Dendritic cell treated with granulocyte-macrophage colony-stimulating factor and Interleukin-4, amounts not matched to agents 40 ng/mL and 50 ng/mL, for 4 days (primary cell): Measurements from ENCODE around the gene TMEM244.
"Not testable (repeated sequence)": the region's sequence is repeated elsewhere in the genome, so short reads cannot be mapped to it uniquely, and the experiment has no call there.

ENCODE experiments used
- H3K27ac Mint-ChIP-seq: one replicate; pipeline ENCODE4 v1.8.0; 2022; ENCODE audit warnings: mild to moderate bottlenecking, mixed read lengths
- H3K27me3 Mint-ChIP-seq: one replicate; pipeline ENCODE4 v1.8.0; 2022; ENCODE audit warnings: mild to moderate bottlenecking, mixed read lengths
- H3K36me3 Mint-ChIP-seq: one replicate; pipeline ENCODE4 v1.8.0; 2022; ENCODE audit warnings: low read depth, mixed read lengths
- H3K4me1 Mint-ChIP-seq: one replicate; pipeline ENCODE4 v1.8.0; 2022; ENCODE audit warnings: low read depth, mixed read lengths
- H3K4me3 Mint-ChIP-seq: one replicate; pipeline ENCODE4 v1.8.0; 2022; ENCODE audit warnings: mild to moderate bottlenecking, moderate library complexity, mixed read lengths
- H3K9me3 Mint-ChIP-seq: one replicate; pipeline ENCODE4 v1.8.0; 2022; ENCODE audit warnings: mixed read lengths
- intact Hi-C: fragments of 100-400 bp; cut with micrococcal nuclease; formaldehyde crosslinking; loops from one replicate; pipeline ENCODE4 v1.15.0; 2022

Gene TMEM244

DNA sequence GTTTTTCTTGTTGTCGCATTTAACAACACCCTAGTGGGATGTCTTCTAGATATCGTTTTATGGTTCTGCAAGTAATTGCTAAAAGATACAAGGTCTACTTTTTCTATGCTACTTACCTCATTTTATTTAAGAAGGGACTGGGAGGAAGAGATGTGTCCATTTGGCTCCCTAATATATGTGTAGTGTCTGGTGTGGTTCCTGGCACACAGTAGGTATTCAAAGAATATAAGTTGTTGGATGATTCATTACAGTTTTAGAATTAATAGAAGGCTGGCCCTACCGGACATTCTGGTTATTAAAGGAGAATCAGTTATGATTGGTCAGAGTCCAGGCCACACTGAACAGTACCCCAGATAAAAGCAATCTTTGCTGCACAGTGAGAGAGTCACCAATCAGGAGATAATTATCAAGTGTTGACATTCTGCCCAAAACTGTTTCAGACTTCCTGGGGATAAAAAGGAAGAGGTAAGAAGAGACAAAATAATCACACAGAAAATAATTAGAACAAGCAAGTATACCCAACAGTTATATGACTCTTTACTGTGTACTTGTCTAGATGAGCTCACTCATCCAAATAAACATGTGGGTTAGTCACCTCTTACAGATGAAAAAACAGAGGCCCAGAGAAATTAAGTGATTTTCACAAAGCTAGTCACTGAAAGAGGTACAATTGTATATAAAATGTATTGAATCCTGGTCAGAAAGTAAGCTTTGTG is 7.0 kb downstream of the TMEM244 start:
- intact Hi-C loops, result no loop called here
- Mint-ChIP-seq H3K9me3 (no peaks in the 10 kb centered on the region), H3K4me3 (no peak overlapping the region), H3K4me1 (peaks cover 14% of the 10 kb centered on the region), H3K36me3 (no peaks in the 10 kb centered on the region), H3K27ac (no peak overlapping the region), H3K27me3 (peaks cover 3% of the 10 kb centered on the region)

DNA sequence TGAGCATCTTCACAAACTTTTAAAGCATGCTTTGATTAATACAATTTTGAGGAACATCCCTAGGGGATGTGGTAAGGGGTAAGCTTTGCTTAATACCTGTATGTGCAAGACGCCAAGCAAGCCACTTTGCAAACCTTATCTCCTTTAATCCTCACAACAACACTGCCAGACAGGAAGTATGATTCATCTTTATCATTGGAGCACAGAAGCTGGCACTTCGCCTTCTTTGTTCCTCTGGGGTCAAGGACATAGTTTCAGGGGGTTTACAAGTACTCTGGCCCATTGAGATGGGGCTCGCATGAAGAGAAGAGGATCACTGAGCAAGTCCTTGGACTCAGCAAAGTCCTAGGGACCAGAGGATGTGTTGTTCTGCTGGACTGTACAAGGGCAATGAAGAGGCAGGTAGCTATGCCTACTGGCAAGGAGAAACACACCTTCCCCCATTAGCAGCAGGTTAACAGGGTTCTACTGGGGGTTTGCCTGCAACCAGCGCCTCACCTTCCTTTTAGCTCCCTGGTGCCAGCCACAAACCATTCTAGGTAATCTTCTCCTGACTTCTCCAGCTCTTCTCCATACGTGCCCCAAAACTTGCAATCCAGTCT is 8.8 kb downstream of the TMEM244 start:
- peaks cover 14% of the 10 kb centered on the region for H3K4me1 Mint-ChIP-seq
- H3K9me3 Mint-ChIP-seq, result no peaks in the 10 kb centered on the region
- peaks cover 3% of the 10 kb centered on the region for H3K27me3 Mint-ChIP-seq
- no peak overlapping the region for H3K4me3 Mint-ChIP-seq
- intact Hi-C loops, result no loop called here
- H3K27ac Mint-ChIP-seq, result no peak overlapping the region
- no peaks in the 10 kb centered on the region for H3K36me3 Mint-ChIP-seq

DNA sequence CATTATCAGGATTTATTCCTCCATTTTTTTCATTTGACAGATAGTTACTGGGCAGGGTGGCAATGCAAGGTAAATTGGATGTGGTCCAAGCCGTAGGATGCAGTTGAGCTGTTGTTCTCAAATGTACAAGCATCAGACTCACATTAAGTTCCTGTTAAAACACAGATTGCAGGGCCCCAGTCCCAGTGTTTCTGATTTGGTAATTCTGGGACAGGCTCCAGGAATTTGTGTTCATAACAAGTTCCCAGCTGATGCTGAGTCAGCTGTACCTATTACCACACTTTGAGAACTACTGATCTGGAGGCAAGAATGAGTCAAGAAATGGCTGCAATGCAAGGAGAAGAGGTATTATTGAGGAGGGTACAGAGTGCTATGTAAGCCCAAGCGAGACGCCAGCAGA is 11.7 kb downstream of the TMEM244 start:
- Mint-ChIP-seq H3K27ac (no peak overlapping the region), H3K27me3 (peaks cover 3% of the 10 kb centered on the region), H3K4me3 (no peak overlapping the region), H3K9me3 (no peaks in the 10 kb centered on the region), H3K4me1 (peaks cover 14% of the 10 kb centered on the region), H3K36me3 (no peaks in the 10 kb centered on the region)
- intact Hi-C loops, result no loop called here

DNA sequence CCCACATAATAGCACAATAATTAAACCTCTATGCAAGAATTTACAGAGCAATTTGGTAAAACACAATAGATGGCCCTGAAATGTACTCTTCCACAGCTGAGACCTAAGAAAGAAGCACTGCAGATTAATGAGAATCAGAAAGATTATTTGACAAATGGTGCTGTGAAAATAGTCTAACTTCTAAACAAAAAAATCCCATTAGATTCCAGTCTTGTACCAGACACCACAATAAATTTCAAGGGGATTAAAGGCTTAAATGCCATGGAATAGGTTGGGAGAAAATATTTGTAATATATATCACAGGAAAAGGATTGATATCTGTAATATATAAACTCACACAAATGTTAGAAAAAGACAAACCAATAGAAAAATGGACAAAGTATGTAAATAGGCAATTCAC is 14.4 kb downstream of the TMEM244 start:
- Mint-ChIP-seq H3K27ac (no peak overlapping the region), H3K27me3 (no peaks in the 10 kb centered on the region), H3K9me3 (no peaks in the 10 kb centered on the region), H3K4me3 (no peak overlapping the region), H3K36me3 (no peaks in the 10 kb centered on the region), H3K4me1 (no peaks in the 10 kb centered on the region)
- intact Hi-C loops, result no loop called here

DNA sequence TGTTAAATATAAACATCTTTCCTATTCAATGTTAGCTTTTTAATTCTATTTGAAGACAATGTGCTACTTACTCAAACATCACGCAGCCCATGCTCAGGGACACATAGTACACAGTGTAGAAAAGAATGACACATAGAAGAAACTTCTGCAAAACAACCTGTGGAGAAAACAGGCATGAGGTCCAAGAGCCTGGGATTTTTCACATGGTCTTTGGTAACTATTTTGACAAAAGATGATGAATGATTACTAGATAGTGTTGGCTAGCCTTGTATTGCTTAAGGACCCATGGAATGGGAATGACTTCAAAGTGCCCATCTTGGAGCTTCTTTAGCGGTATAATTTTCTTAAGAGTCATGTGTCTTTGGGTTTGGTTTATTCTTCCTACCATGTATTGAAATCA is 15.4 kb downstream of the TMEM244 start:
- Mint-ChIP-seq H3K4me1 (no peaks in the 10 kb centered on the region), H3K27ac (no peak overlapping the region), H3K36me3 (no peaks in the 10 kb centered on the region), H3K27me3 (no peaks in the 10 kb centered on the region), H3K4me3 (no peak overlapping the region), H3K9me3 (no peaks in the 10 kb centered on the region)
- intact Hi-C loops, result no loop called here

DNA sequence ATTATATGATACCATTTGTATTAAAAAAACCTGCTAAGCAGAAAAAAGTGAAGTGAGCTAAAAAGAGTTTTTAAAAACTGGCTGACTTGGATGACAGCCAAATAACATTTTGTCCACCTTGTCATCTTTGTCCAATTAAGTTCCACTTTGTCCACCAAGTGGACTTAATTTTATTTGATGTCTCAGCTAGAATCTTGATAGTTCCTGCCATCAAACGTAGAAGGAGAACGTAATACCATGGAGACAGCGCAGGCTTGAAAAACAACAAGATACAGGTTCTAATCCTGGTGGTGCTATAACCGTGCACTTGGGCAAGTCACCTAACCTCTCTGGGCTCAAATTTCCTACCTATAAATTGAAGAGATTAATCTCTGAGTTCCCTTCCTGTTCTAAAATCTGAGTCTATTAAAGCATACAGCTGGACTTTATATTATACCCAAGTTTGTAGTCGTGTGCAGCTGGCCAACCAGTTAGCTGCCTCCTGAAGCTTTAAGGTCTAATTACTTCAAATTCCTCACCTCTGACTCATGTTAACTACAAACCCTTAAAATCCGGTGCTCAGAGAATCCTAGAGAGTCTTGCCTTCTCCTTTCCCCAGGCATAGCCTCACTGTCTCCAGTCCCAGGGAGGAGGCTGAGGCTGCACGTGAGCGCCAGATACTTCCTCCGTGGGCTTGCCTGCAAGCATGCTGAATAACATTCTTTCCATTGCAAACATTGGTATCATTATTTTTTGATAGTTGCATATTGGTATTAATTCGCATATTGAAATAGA is 16.8 kb downstream of the TMEM244 start:
- no peaks in the 10 kb centered on the region for H3K36me3 Mint-ChIP-seq
- intact Hi-C loops, result no loop called here
- no peak overlapping the region for H3K27ac Mint-ChIP-seq
- H3K4me3 Mint-ChIP-seq, result no peak overlapping the region
- no peaks in the 10 kb centered on the region for H3K4me1 Mint-ChIP-seq
- H3K9me3 Mint-ChIP-seq, result no peaks in the 10 kb centered on the region
- H3K27me3 Mint-ChIP-seq, result no peaks in the 10 kb centered on the region

DNA sequence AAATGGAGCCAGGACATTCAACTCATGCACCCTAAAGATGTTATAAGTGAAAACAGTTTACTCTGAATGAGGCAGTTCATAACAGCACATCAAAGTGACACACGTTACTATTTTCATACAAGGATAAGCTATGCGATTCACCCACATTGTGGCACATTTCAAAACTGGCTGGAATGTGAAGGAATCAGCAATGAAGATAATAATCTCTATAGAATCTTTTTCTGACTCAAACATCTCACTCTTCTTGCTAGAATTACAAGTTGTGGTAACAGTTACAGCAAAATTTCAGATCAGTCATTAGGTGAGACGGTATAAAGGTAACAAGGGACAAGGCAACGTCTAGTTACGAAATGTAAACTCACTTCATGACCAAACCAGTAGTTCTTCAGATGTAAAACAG is 17.5 kb downstream of the TMEM244 start:
- Mint-ChIP-seq H3K9me3 (no peaks in the 10 kb centered on the region), H3K27me3 (no peaks in the 10 kb centered on the region), H3K27ac (no peak overlapping the region), H3K4me1 (no peaks in the 10 kb centered on the region), H3K36me3 (no peaks in the 10 kb centered on the region), H3K4me3 (no peak overlapping the region)
- intact Hi-C loops, result no loop called here

DNA sequence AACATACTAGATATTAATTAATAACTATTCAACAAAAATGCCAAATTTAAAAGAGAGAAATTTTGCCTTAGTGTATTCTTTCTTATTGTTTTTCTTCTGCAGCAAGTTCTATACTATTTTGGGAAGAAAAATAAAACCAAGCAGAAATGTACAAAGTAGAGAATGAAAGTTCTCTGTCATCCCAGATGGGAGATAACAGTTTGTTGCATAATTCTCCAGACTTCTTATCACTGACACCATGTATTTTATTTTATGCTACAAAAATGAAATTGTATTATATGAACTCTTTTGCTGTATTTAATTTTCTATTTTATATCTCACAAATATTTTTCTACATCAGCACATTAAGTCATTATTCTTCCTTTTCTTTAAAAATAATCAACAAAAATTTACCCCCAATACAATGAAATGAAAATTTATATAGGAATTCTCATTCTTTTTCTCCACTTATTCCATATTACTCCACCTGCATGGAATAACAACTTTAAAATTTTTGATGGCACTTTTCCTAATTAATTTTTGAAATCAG is 18.2 kb downstream of the TMEM244 start:
- no peaks in the 10 kb centered on the region for H3K27me3 Mint-ChIP-seq
- no peak overlapping the region for H3K4me3 Mint-ChIP-seq
- intact Hi-C loops, result no loop called here
- H3K4me1 Mint-ChIP-seq, result no peaks in the 10 kb centered on the region
- H3K9me3 Mint-ChIP-seq, result no peaks in the 10 kb centered on the region
- no peaks in the 10 kb centered on the region for H3K36me3 Mint-ChIP-seq
- H3K27ac Mint-ChIP-seq, result no peak overlapping the region

DNA sequence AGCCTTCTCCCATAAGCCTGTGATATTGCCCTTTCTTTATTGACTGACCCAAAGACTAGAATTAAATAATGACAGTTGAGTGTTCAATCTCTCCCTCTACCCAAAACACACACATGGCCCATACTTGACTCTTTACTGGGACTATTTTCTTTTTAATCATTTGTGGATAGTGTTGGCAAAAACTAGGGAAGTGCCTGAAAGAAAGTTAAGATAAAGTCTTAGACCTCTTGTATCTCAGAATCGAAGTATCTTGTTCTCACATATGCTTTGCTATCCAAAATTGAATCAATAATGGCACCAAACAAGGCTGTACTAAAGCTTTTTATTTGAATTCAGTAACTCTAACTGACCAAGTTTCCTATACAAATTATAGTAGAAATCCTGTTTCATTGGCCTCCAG is 19.0 kb downstream of the TMEM244 start:
- intact Hi-C loops, result no loop called here
- H3K4me3 Mint-ChIP-seq, result no peak overlapping the region
- H3K9me3 Mint-ChIP-seq, result peaks cover 2% of the 10 kb centered on the region
- H3K36me3 Mint-ChIP-seq, result no peaks in the 10 kb centered on the region
- no peak overlapping the region for H3K27ac Mint-ChIP-seq
- no peaks in the 10 kb centered on the region for H3K4me1 Mint-ChIP-seq
- no peaks in the 10 kb centered on the region for H3K27me3 Mint-ChIP-seq

DNA sequence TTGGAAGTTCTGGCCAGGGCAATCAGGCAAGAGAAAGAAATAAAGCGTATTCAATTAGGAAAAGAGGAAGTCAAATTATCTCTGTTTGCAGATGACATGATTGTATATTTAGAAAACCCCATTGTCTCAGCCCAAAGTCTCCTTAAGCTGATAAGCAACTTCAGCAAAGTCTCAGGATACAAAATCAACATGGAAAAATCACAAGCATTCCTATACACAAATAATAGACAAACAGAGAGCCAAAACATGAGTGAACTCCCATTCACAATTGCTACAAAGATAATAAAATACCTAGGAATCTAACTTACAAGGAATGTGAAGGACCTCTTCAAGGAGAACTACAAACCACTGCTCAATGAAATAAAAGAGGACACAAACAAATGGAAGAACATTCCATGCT is 21.6 kb downstream of the TMEM244 start:
- H3K27me3 Mint-ChIP-seq, H3K27ac Mint-ChIP-seq, H3K4me1 Mint-ChIP-seq, H3K36me3 Mint-ChIP-seq, intact Hi-C loops, H3K4me3 Mint-ChIP-seq: not testable (repeated sequence)
- peaks cover 12% of the 10 kb centered on the region for H3K9me3 Mint-ChIP-seq

DNA sequence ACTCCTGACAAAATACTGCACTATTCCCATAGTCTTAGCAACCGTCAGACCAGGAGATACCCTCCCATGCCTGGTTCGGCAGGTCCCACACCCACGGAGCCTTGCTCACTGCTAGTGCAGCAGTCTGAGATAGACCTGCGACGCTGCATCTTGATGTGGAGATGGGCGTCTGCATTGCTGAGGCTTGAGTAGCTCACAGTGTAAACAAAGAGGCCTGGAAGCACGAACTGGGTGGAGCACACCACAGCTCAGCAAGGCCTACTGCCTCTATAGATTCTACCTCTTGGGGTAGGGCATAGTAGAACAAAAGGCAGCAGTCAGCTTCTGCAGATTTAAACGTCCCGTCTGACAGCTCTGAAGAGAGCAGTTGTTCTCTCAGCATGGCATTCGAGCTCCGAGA is 25.4 kb downstream of the TMEM244 start:
- Mint-ChIP-seq H3K27me3 (no peaks in the 10 kb centered on the region), H3K36me3 (no peaks in the 10 kb centered on the region), H3K4me3 (no peak overlapping the region), H3K27ac (no peak overlapping the region), H3K9me3 (peaks cover 12% of the 10 kb centered on the region), H3K4me1 (no peaks in the 10 kb centered on the region)
- intact Hi-C loops, result no loop called here

DNA sequence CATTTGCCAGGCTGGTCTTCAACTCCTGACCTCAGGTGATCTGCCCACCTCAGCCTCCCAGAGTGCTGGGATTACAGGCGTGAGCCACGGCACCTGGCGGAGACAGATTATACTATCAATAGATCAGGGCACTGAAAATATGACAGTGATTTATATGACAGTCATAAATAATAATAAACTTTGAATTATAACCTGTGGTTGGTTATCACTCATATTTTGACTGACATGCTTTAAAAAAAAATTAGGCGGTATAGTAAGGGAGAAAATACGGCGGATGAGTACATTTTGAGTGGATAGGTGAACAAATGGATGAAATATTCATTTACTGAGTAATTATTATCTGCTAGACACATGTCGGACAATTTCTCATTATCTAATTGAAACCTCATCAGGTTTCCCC is 28.8 kb downstream of the TMEM244 start:
- H3K9me3 Mint-ChIP-seq, result peaks cover 11% of the 10 kb centered on the region
- no peaks in the 10 kb centered on the region for H3K4me1 Mint-ChIP-seq
- no peak overlapping the region for H3K4me3 Mint-ChIP-seq
- H3K27me3 Mint-ChIP-seq, result no peaks in the 10 kb centered on the region
- no peaks in the 10 kb centered on the region for H3K36me3 Mint-ChIP-seq
- intact Hi-C loops, result no loop called here
- H3K27ac Mint-ChIP-seq, result no peak overlapping the region

DNA sequence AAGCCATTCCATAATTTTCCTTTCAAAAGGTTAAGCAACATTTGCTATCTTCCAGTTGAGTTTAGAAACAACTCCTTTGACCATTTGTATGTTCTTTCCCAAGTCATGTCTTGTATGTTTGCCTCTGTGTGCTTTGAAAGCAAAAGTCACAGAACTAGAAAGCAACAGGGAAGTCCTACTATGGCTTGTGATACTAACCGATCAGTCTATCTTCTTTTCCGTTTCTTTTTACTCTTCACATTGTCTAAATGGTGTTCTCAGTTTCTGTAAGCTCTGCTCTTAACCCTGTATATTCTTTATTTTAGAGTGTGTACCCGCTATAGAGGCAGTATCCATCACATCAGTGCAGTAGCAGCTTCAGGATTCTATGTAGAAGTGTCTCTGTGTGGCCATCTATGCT is 32.9 kb downstream of the TMEM244 start:
- intact Hi-C loops, result no loop called here
- no peaks in the 10 kb centered on the region for H3K9me3 Mint-ChIP-seq
- no peaks in the 10 kb centered on the region for H3K4me1 Mint-ChIP-seq
- H3K27me3 Mint-ChIP-seq, result no peaks in the 10 kb centered on the region
- H3K27ac Mint-ChIP-seq, result no peak overlapping the region
- no peak overlapping the region for H3K4me3 Mint-ChIP-seq
- H3K36me3 Mint-ChIP-seq, result no peaks in the 10 kb centered on the region

DNA sequence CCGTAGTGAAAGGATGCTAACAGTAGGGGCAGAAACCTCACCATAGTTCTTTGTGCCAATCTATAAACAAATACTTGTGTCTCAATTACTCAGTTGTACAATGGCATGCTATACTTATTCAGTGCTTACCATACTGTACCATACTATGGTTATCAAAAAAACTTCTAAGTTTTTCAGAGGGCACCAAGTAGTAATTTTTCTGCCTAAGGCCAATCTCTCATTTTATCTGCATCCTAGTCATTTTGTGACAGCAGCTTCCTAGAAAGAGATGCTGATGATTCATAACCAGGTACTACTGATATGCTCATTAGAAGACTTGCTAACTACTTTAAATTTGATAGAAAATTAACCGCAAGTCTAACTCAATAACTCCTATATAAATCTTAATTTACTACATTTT is 42.9 kb downstream of the TMEM244 start:
- no peak overlapping the region for H3K4me3 Mint-ChIP-seq
- intact Hi-C loops, result no loop called here
- no peaks in the 10 kb centered on the region for H3K36me3 Mint-ChIP-seq
- H3K27me3 Mint-ChIP-seq, result no peaks in the 10 kb centered on the region
- H3K9me3 Mint-ChIP-seq, result no peaks in the 10 kb centered on the region
- H3K27ac Mint-ChIP-seq, result no peak overlapping the region
- H3K4me1 Mint-ChIP-seq, result no peaks in the 10 kb centered on the region
